22Rv1 (cell line): Measurements from ENCODE around the gene BEND5.

Experiments
- H3K27ac ChIP-seq: fragments of 450-650 bp; 2 replicates; pipeline ENCODE4 v1.5.1; 2017
- CTCF ChIP-seq: fragments of 450-650 bp; IDR thresholded peaks from 2 replicates; pipeline ENCODE4 v1.5.1; 2017; ENCODE audit warnings: mild to moderate bottlenecking
- ZFX ChIP-seq: fragments of 450-650 bp; IDR thresholded peaks from 2 replicates; pipeline ENCODE4 v1.6.1; 2017; ENCODE audit warnings: antibody characterized with exemption, borderline replicate concordance

The BEND5 gene

GRCh38 chr1:48776393-48777218 is at the start of gene BEND5:
Gene BEND5 (minus strand): TSS chr1:48776891. CDS start chr1:48776831, 60 bp downstream.
- no peak within 1 kb of the TSS for H3K27ac ChIP-seq

GRCh38 chr1:48823168-48823567 is 46.5 kb upstream of the BEND5 start:
- TF ChIP-seq CTCF (no peak), ZFX (no peak)
- no peak overlapping the region for H3K27ac ChIP-seq

More at GRCh38 chr1:48776393-48777218, at the start of gene BEND5:
- no peak for TF ChIP-seq ZFX
- no peak for TF ChIP-seq CTCF

- TF ChIP-seq CTCF (no peak), ZFX (no peak)
- H3K27ac ChIP-seq = no peak overlapping the region
These were observed 43.8 kb upstream of the BEND5 start for GRCh38 chr1:48820491-48820890.

GRCh38 chr1:48817505-48818114 is 40.9 kb upstream of the BEND5 start:
- peak; percentile 94 for TF ChIP-seq CTCF
- no peak for TF ChIP-seq ZFX
- no peak overlapping the region for H3K27ac ChIP-seq

GRCh38 chr1:48810740-48811139 is 34.0 kb upstream of the BEND5 start:
- TF ChIP-seq CTCF (no peak), ZFX (no peak)
- H3K27ac ChIP-seq = no peak overlapping the region

- no peak overlapping the region for H3K27ac ChIP-seq
- no peak for TF ChIP-seq CTCF
- no peak for TF ChIP-seq ZFX
These were observed 31.8 kb upstream of the BEND5 start for GRCh38 chr1:48808496-48808895.

- no peak for TF ChIP-seq ZFX
- no peak for TF ChIP-seq CTCF
- H3K27ac ChIP-seq = no peak overlapping the region
These were observed 31.0 kb upstream of the BEND5 start for GRCh38 chr1:48807554-48808260.
